Glutamatergic neuron (in vitro differentiated cells): ENCODE measurements around the gene H1-8. TPM values are rescaled to one million over a fixed set of nuclear protein-coding genes. Genes with fewer than 3 reads are reported as not detected.
"Not testable (repeated sequence)": the region's sequence is repeated elsewhere in the genome, so short reads cannot be mapped to it uniquely, and the experiment has no call there.

ENCODE experiments used
- DNase-seq: peaks from one replicate; pipeline ENCODE4 v3.0.0; 2022
- H3K27ac Mint-ChIP-seq: one replicate; pipeline ENCODE4 v1.8.0; 2020; ENCODE audit warnings: mild to moderate bottlenecking, mixed read lengths, inconsistent platforms; ENCODE audit not compliant: unreplicated experiment
- H3K27me3 Mint-ChIP-seq: one replicate; pipeline ENCODE4 v1.8.0; 2020; ENCODE audit warnings: mild to moderate bottlenecking, moderate library complexity, mixed read lengths, inconsistent platforms; ENCODE audit not compliant: unreplicated experiment
- H3K36me3 Mint-ChIP-seq: one replicate; pipeline ENCODE4 v1.8.0; 2020; ENCODE audit warnings: mild to moderate bottlenecking, mixed read lengths, inconsistent platforms; ENCODE audit not compliant: unreplicated experiment
- H3K4me1 Mint-ChIP-seq: one replicate; pipeline ENCODE4 v1.8.0; 2020; ENCODE audit warnings: mild to moderate bottlenecking, low read depth, mixed read lengths, inconsistent platforms; ENCODE audit not compliant: unreplicated experiment
- H3K4me3 Mint-ChIP-seq: one replicate; pipeline ENCODE4 v1.8.0; 2020; ENCODE audit warnings: mild to moderate bottlenecking, mixed read lengths, inconsistent platforms; ENCODE audit not compliant: unreplicated experiment
- H3K9me3 Mint-ChIP-seq: one replicate; pipeline ENCODE4 v1.8.0; 2020; ENCODE audit warnings: mild to moderate bottlenecking, moderate library complexity, mixed read lengths, inconsistent platforms; ENCODE audit not compliant: unreplicated experiment
- total RNA-seq: library from RNA; stranded (reverse); fragmentation: NEBNext Ultra II Directional; extraction: Animal tissue kit (Norgen Biotek cat#: 25700); gene quantifications from one replicate; pipeline ENCODE4 v1.2.1, GENCODE V29; 2021; ENCODE audit not compliant: unreplicated experiment
- TF ChIP-seq, protein P1 (sequence below): fragments of 200-600 bp; sonication (generic); IDR thresholded peaks from one replicate; pipeline ENCODE4 v1.5.0; 2021; ENCODE audit not compliant: partially characterized antibody, unreplicated experiment

H1-8 gene
- total RNA-seq, 1 donor from 2014 or later: not detected

- Mint-ChIP-seq H3K27me3 (peaks cover 20% of the 10 kb centered on the region), H3K27ac (no peak overlapping the region), H3K9me3 (peaks cover 8% of the 10 kb centered on the region), H3K4me1 (peaks cover 2% of the 10 kb centered on the region), H3K36me3 (no peaks in the 10 kb centered on the region), H3K4me3 (no peak overlapping the region)
- DNase-seq: no peak
- TF ChIP-seq, protein P1, sequence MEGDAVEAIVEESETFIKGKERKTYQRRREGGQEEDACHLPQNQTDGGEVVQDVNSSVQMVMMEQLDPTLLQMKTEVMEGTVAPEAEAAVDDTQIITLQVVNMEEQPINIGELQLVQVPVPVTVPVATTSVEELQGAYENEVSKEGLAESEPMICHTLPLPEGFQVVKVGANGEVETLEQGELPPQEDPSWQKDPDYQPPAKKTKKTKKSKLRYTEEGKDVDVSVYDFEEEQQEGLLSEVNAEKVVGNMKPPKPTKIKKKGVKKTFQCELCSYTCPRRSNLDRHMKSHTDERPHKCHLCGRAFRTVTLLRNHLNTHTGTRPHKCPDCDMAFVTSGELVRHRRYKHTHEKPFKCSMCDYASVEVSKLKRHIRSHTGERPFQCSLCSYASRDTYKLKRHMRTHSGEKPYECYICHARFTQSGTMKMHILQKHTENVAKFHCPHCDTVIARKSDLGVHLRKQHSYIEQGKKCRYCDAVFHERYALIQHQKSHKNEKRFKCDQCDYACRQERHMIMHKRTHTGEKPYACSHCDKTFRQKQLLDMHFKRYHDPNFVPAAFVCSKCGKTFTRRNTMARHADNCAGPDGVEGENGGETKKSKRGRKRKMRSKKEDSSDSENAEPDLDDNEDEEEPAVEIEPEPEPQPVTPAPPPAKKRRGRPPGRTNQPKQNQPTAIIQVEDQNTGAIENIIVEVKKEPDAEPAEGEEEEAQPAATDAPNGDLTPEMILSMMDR: no peak
Measured at GRCh38 chr3:129513705-129514104, 29.3 kb upstream of the H1-8 start.

GRCh38 chr3:129514110-129514509, 28.9 kb upstream of the H1-8 start:
- DNase-seq: no peak
- Mint-ChIP-seq H3K4me3 (no peak overlapping the region), H3K27me3 (peaks cover 20% of the 10 kb centered on the region), H3K36me3 (no peaks in the 10 kb centered on the region), H3K9me3 (peaks cover 7% of the 10 kb centered on the region), H3K4me1 (peaks cover 2% of the 10 kb centered on the region), H3K27ac (no peak overlapping the region)
- TF ChIP-seq, protein P1: no peak

GRCh38 chr3:129514563-129514962, 28.4 kb upstream of the H1-8 start:
- Mint-ChIP-seq H3K4me1 (peaks cover 2% of the 10 kb centered on the region), H3K36me3 (no peaks in the 10 kb centered on the region), H3K27ac (no peak overlapping the region), H3K4me3 (no peak overlapping the region), H3K27me3 (peaks cover 20% of the 10 kb centered on the region), H3K9me3 (peaks cover 7% of the 10 kb centered on the region)
- TF ChIP-seq, protein P1: no peak
- DNase-seq: no peak

DNA sequence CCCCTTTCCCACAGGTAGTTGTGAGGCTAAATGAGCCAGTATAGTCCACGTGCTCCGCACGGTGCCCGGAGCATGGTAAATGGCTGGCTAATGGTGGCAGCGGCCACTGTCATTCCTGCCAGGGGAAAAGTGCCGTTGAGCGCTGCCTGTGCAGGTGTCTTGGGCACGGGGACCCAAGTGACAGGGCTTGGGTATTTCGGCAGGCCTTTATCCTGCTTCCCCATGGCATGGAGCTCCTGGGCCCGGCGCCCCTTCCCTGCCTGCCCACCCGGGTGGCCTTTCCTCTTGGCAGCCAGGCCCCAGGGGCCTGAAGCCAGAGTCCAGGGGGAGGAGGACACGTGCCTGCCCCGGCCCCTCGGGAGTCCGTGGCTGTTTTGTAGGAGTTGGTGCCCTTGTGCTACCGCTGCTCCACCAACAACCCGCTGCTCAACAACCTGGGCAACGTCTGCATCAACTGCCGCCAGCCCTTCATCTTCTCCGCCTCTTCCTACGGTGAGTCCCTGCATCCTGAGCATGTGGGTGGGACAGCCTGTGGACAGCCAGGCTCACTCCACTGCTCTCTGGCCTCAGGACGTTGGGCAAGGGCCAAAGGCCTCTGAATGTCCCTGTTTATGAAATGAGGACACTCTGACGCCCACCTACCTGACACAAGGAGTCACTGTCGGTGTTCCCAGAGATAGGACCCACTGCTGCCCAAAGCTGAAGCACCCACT, 27.7 kb upstream of the H1-8 start:
- H3K27me3 Mint-ChIP-seq: peaks cover 20% of the 10 kb centered on the region
- not testable (repeated sequence) for H3K4me3 Mint-ChIP-seq, H3K9me3 Mint-ChIP-seq, H3K36me3 Mint-ChIP-seq, H3K4me1 Mint-ChIP-seq, H3K27ac Mint-ChIP-seq, DNase-seq

GRCh38 chr3:129515821-129516432, 27.0 kb upstream of the H1-8 start:
- H3K27me3 Mint-ChIP-seq: peaks cover 21% of the 10 kb centered on the region
- H3K4me1 Mint-ChIP-seq, DNase-seq, H3K27ac Mint-ChIP-seq, H3K36me3 Mint-ChIP-seq, H3K9me3 Mint-ChIP-seq, H3K4me3 Mint-ChIP-seq: not testable (repeated sequence)

- Mint-ChIP-seq H3K4me1 (peaks cover 11% of the 10 kb centered on the region), H3K27ac (no peak overlapping the region), H3K4me3 (no peak overlapping the region), H3K9me3 (peaks cover 7% of the 10 kb centered on the region), H3K27me3 (peaks cover 21% of the 10 kb centered on the region), H3K36me3 (peaks cover 4% of the 10 kb centered on the region)
- DNase-seq: no peak
- TF ChIP-seq, protein P1: no peak
Measured at GRCh38 chr3:129517516-129517915, 25.5 kb upstream of the H1-8 start.
